Motor neuron (in vitro differentiated cells): ENCODE results near the gene FCRL5. TPM values are rescaled to one million over a fixed set of nuclear protein-coding genes. Genes with fewer than 3 reads are reported as not detected.
A peak's percentile ranks its signal among the peaks of the same experiment; 100 is the strongest.

Experiments
- ATAC-seq, 8 experiments: fragments of 200-7000 bp; cut with Tn5 transposase; replicated peaks in 6 of 8; 2 replicates each; pipeline ENCODE4 v1.8.0; 2021; ENCODE audit warnings: mild to moderate bottlenecking in 8 of 8, moderate library complexity in 8 of 8
- H3K27ac ChIP-seq, 2 donors: fragments of 250-450 bp; sonication (Bioruptor Pico); 2 replicates each; pipeline ENCODE4 v1.9.0; 2021; ENCODE audit warnings: antibody characterized with exemption in 2 of 2, mild to moderate bottlenecking in 2 of 2, moderate library complexity in 1 of 2
- H3K4me1 ChIP-seq, 2 donors: fragments of 250-450 bp; sonication (Bioruptor Pico); replicated peaks in 1 of 2; 2 replicates each; pipeline ENCODE4 v1.6.1; 2021; ENCODE audit warnings: antibody characterized with exemption in 2 of 2, mild to moderate bottlenecking in 2 of 2, moderate library complexity in 1 of 2
- H3K4me3 ChIP-seq, 5 donors: fragments of 250-450 bp; sonication (Bioruptor Pico); 2 replicates each; pipeline ENCODE4 v1.9.0; 2021; ENCODE audit warnings: antibody characterized with exemption in 5 of 5, mild to moderate bottlenecking in 5 of 5, moderate library complexity in 4 of 5
- WGBS, 10 experiments: fragments of 450-650 bp; shearing (Covaris generic); methylation state at CpG; one replicate each; pipeline ENCODE4 v1.0.0; 2022; 5-methylcytosine and 5-hydroxymethylcytosine counted together
- in situ Hi-C, 9 experiments: fragments of 400-800 bp; cut with MboI; loops; one replicate each; pipeline ENCODE4 v1.15.0; 2021; ENCODE audit warnings: low sequenced_read_pairs in 9 of 9, low pct_unique_long_range_greater_than_20kb in 2 of 9; ENCODE audit not compliant: unreplicated experiment in 9 of 9
- total RNA-seq, 8 experiments: library from RNA; unstranded; fragments of 300-600 nt; gene quantifications; 2 replicates each; pipeline versions ENCODE4 v1.2.3 to v1.2.4, GENCODE V29; 2022

FCRL5 gene
- total RNA-seq, 8 experiments from 2014 or later = 0.05 to 1.3 (median 0.18) TPM; not detected in 2

DNA sequence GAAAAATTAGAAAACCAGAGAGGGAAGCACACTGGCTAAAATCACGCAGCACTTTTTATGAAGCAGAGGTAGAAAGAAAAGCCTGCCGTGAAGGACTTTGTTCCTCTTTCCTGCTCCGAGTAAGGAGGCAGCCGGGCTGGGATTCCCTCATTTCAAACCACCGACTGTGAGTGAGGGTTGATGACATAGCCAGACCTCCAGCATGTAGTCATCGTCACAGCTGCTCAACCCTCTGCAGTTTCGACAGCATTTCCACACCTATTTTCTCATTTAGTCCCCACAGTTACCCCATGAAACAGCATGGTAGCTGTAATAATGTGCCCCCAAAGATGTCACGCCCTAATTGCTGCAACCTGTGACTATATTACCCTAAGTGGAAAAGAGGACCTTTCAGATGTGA, 35.3 kb downstream of the FCRL5 start:
- Histone ChIP-seq H3K4me1 (no peaks in the 10 kb centered on the region), H3K27ac (no peak overlapping the region), H3K4me3 (no peak overlapping the region)
- WGBS, 10 experiments = 20 to 84% (median 70%) methylated on average over 1 to 8 of the region's 8 CpGs; no CpG with 5 or more reads in 1 of the 10 experiments
- no peak for ATAC-seq
- in situ Hi-C loops = no loop called here

DNA sequence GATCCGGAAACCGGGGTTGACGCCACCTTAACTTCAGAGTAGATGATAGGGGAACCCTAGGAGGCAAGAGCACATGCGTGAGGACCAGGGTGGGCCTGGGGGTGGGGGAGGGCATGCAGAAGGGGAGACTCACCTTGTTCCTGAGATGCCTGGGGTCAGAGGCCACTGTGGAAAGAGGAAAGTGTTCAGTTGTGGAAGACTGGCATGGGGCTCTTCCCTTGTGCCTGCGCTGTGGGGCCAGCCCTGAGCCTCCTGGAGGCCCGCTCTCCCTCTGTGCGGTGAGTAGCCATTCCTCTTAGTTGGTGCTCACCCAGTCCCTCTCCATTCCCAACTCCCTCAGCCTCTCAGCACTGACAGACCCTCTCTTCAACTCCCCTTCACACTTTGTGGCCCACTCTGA, 36.6 kb downstream of the FCRL5 start:
- ATAC-seq = no peak
- in situ Hi-C loops = no loop called here
- Histone ChIP-seq H3K4me3 (no peak overlapping the region), H3K27ac (no peak overlapping the region), H3K4me1 (no peaks in the 10 kb centered on the region)
- 69 to 93% (median 80%) methylated on average over 1 to 5 of the region's 7 CpGs; no CpG with 5 or more reads in 5 of the 10 experiments for WGBS, 10 experiments

DNA sequence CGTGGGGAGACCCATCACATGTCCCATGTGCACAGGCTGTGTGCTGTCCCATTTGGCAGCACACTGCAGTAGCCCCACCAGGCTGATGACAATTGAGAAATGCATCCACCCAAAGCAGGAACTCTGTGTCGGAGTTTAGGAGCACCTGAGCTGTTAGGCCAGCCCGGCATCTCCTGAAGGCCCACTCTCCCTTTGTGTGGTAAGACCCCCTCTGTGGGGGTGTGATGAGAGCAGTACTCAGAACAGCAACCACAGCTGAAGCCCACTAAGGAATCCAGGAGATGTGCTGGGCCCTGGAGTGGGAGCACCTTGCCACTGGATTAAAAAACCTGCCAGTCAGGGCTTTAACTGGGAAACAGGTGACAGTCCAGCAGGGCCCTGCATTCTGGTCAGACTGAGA, 37.2 kb downstream of the FCRL5 start:
- Histone ChIP-seq H3K4me1 (no peaks in the 10 kb centered on the region), H3K27ac (no peak overlapping the region), H3K4me3 (no peak overlapping the region)
- ATAC-seq = no peak
- in situ Hi-C loops = no loop called here
- 60 to 100% (median 75%) methylated on average over 1 to 2 of the region's 3 CpGs; no CpG with 5 or more reads in 5 of the 10 experiments for WGBS, 10 experiments

DNA sequence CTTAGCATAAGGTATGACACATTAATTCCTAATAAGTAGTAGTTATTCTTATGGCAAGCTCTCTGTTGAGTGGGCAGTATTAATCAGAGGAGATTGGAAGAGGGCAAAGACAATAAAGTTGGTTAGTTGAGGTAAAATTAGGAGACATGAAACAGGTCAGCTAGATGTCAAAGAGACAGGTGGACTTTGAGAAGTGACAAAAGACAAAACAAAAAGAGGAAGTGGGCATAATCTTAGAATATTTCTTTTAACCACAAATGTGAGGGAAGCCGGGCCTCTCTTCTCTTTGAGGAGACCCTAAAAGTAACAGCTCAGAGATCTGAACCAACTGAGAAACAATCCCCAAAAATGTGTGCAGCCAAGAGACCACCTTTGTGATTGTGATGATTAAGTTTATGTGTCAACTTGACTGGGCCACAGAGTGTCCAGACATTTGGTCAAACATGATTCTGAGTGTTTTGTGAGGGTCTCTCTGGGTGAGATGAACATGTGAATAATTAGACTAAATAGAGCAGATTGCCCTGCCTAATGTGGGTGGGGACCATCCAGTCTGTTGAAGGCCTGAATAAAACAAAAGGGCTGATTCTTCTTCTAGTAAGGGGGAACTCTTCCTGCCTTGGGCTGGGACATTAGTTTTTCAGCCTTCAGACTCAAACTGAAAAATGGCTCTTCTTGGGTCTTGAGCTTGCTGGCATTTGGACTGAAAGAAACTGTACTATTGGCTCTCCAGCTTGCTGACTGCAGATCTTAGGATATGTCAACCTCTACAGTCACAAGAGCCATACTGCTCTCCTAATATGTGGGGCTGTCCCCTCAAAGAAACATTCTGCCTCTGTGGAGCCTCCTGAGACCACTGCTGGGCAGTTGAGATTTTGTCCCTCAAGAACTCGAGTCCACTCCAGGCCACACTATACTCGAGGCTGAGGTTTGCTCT, 40.0 kb downstream of the FCRL5 start:
- in situ Hi-C loops = no loop called here

DNA sequence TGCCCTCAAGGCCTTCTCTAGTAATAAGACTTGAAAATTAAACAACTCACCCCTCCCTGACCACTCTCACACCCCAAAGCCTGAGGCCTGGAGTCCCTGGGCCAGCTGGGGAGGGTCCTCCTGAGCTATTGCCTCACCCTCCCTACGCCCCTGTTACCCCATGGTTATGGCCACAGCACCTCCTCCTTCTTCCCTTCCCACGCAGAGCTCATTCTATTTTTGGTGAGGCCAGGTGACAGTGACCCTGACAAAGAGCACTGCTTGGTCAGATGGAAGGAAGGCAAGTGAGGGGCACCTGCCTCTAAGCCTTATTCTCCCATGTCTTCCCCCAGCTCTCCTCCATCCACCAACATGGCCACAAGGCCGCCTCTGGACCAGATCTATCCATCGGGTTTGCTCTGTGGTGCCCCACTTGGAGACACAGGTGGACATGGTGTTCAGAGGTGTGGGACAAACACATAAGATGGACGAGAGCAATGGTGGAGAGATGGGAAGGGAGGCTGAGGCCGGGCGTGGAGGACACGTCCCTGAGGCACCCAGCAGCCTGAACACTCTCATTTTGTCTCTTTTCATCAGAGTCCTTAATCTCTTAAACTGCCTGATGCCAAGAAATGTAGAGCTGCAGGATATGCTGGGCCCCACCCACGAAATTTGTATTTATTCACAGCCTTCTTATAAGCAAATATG, 42.6 kb downstream of the FCRL5 start:
- peak in 2 of 8 experiments; percentile 6 to 10 for ATAC-seq
- Histone ChIP-seq H3K4me3 (no peak overlapping the region), H3K4me1 (no peaks in the 10 kb centered on the region), H3K27ac (no peak overlapping the region)
- 0 to 91% (median 75%) methylated on average over 2 to 9 of the region's 9 CpGs; no CpG with 5 or more reads in 1 of the 10 experiments for WGBS, 10 experiments
- in situ Hi-C loops = no loop called here

More for the DNA sequence above, 40.0 kb downstream of the FCRL5 start:
- Histone ChIP-seq H3K27ac (no peak overlapping the region), H3K4me3 (no peak overlapping the region), H3K4me1 (no peaks in the 10 kb centered on the region)
- 0 to 92% (median 72%) methylated on average over 1 to 3 of the region's 3 CpGs; no CpG with 5 or more reads in 2 of the 10 experiments for WGBS, 10 experiments
- no peak for ATAC-seq

DNA sequence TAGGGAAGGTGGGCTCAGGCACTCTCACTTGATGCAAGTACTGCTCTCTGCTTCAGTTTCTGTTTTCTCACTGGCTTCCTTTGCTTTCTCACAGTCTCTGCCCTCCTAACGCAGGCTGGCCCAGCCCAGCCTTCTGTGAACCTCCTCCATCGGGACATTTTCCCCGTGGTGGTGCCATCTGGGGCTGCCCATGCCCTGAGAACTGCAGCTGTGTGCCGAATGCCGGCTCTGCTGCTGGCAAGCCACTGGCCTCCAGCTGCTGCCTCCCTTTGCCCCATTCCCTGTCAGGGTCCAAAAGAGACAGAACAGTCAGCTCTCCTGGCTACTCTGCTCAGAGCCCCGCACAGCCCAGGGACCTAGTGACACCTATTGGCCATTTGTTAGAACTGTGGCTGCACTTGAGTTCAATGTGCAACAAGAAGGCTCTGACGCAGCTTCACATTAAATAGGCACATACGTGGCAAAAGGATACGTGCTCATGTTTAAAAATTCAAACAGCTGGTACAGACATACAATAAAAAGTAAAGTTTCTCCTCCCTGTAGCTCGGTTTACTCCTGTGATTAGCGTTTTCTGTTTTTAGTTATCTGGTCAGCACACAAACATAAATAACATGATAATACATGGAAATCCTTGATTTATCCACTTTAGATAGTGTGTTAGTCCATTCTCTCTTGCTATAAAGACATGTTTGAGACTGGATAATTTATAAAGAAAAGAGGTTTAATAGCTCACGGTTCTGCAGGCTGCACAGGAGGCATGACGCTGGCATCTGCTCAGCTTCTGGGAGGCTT, 46.6 kb downstream of the FCRL5 start:
- in situ Hi-C loops = no loop called here
- peak; percentile 75 to 99 (median 94) for ATAC-seq
- 0 to 63% (median 42%) methylated on average over 2 to 13 of the region's 13 CpGs for WGBS, 10 experiments
- Histone ChIP-seq H3K27ac (no peak overlapping the region), H3K4me1 (no peaks in the 10 kb centered on the region), H3K4me3 (no peak overlapping the region)

DNA sequence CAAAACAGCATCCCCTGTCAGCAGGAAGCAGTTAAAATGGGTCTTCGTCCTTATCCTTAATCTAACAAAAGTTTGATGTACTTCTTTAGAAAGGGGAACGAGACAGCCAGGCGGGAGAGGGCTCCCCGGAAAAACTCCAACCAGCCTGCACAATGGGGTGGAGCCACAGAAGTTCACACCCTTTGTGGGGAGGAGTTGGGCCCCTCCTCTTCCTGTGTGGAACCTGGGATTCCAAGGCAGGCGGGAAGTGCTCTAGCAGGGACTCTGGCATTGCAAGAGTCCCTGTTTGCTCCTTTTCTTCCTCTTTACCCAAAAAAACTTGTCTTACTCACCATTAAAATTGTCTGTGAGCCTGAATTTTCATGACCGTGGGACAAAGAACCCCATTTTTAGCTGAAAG, 47.7 kb downstream of the FCRL5 start:
- in situ Hi-C loops = no loop called here
- Histone ChIP-seq H3K27ac (no peak overlapping the region), H3K4me3 (no peak overlapping the region), H3K4me1 (no peaks in the 10 kb centered on the region)
- ATAC-seq = no peak
- 25 to 94% (median 73%) methylated on average over 1 to 4 of the region's 6 CpGs; no CpG with 5 or more reads in 2 of the 10 experiments for WGBS, 10 experiments

DNA sequence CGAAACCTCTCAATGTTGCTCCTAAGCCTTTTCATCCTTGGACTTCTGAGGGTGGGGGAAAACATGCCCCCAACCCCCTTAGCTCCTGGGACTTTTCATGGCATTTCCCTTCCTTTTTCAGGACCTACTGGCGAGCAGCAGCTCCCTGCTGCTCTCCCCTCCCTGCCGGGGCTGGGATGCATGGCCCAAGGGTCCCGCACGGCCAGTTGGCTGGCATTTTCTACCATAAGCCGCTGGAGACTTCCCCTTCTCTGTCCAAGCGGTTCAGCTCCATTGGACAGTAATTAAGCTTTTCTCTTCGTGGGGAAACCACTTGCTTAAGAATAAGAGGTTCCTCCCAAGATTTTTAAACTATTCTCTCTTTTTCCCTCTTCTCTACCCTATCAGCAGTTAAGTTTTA, 52.8 kb downstream of the FCRL5 start:
- H3K4me3 ChIP-seq = no peak overlapping the region
- H3K27ac ChIP-seq = no peak overlapping the region
- no peaks in the 10 kb centered on the region for H3K4me1 ChIP-seq
- in situ Hi-C loops = loop anchor here in 6 of 9 experiments (25.0 kb wide), 4 partner anchors 287 to 412 kb away; partner anchors contain the start of gene ETV3L (in 1 of the 6)
- WGBS, 10 experiments = 43 to 94% (median 79%) methylated on average over 3 to 6 of the region's 8 CpGs; no CpG with 5 or more reads in 2 of the 10 experiments
- ATAC-seq = no peak

DNA sequence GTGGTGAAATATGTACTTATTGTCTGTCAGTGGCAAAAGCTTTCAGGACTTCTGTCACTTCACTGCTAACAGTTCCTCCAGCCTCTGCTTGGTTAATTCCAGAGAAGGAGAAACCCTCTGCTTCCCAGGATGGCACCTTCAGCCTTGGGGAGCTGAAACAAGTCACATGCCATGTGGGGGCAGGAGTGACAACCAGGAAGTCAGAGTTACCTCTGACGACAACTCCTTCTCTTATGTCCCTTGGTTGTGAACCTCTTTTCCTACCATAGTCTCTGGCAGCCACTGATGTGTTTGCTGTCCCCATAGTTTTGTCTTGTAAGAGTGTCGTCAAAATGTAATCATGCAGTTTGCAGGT, 53.6 kb downstream of the FCRL5 start:
- Histone ChIP-seq H3K4me3 (no peak overlapping the region), H3K4me1 (no peaks in the 10 kb centered on the region), H3K27ac (no peak overlapping the region)
- ATAC-seq = no peak
- 14 to 100% (median 80%) methylated on average over 1 to 2 of the region's 2 CpGs; no CpG with 5 or more reads in 4 of the 10 experiments for WGBS, 10 experiments
- in situ Hi-C loops = loop anchor here in 6 of 9 experiments (25.0 kb wide), 4 partner anchors 286 to 411 kb away; partner anchors contain the start of gene ETV3L (in 1 of the 6)

DNA sequence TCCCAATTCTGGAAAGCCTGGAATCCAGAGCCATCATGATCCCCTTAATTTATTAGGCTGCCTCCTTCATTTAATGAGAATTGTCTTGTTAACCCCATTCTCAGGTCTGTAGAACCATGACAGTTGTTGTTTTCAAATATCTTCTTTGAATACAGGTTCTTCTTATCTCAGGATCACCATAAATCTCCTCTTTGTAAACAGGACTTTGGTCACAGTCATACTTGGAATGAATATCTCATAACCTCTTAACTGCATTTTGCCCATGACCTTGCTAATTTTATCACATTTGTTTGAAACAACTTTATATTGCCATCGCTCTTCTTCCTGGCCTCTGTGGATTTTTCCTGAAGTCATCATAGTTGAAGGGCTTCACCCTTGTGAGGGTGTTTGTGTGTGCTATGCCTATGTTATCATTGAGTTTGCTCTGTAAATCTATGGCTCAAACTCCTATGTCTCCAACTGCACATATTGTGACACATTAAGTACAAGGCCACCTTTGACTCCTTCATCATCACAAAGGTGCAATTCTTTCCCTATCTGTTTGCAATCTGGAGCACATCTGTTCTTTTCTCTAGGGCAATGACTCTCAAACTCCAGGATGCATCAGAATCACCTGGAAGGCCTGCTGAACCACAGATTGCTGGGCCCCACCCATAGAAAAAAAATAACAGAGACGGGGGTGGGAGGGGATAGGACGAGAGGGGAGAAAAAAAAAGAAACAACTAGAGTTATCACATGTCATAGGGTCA, 54.2 kb downstream of the FCRL5 start:
- in situ Hi-C loops = loop anchor here in 6 of 9 experiments (25.0 kb wide), 4 partner anchors 286 to 411 kb away; partner anchors contain the start of gene ETV3L (in 1 of the 6)
- WGBS, 10 experiments = 0 to 100% (median 75%) methylated on average over 1 to 3 of the region's 3 CpGs; no CpG with 5 or more reads in 2 of the 10 experiments
- Histone ChIP-seq H3K27ac (no peak overlapping the region), H3K4me1 (no peaks in the 10 kb centered on the region), H3K4me3 (no peak overlapping the region)
- no peak for ATAC-seq

DNA sequence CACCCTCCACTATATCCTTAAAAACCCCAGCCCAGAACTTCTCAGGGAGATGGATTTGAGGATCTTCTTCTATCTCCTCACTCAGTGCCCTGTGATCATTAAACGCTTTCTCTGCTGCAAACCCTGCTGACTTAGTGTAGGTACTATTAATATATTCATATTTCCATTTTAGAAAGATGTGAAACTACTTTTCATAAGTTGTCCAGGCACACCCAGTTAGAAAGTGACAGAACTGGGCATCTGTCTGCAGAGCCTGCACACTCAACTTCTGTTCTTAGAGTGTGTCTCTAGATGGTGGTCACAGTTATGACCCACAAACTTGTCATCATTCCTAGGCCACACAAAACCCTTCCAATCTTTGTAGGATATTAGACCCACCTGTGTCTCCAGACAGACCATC, 55.0 kb downstream of the FCRL5 start:
- Histone ChIP-seq H3K4me1 (no peaks in the 10 kb centered on the region), H3K4me3 (no peak overlapping the region), H3K27ac (no peak overlapping the region)
- in situ Hi-C loops = loop anchor here in 6 of 9 experiments (25.0 kb wide), 4 partner anchors 285 to 410 kb away; partner anchors contain the start of gene ETV3L (in 1 of the 6)
- ATAC-seq = no peak
- WGBS, 10 experiments = 25 to 100% (median 83%) methylated on average over 1 of the region's 1 CpG; no CpG with 5 or more reads in 1 of the 10 experiments

DNA sequence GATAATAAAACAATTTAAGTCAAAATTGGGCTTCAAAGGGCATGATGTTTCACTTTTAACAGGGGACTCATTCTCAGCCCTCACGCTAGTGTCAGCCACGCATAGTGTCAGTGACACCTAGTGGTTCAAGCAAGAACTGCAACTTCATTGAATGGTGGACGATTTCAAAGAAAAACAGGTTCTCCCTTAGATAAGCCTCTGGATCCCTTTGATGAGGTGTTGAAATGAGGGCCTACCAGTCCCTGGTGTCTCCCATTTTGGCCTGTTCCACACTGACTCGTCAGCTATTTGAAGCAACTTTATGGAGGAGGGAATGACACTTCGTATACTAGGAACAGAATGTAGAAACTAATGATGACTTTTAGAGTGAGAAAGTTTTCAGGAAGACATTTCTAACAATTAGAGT, 56.2 kb downstream of the FCRL5 start:
- WGBS, 10 experiments = 0 to 50% (median 23%) methylated on average over 2 to 5 of the region's 5 CpGs; no CpG with 5 or more reads in 1 of the 10 experiments
- in situ Hi-C loops = loop anchor here in 6 of 9 experiments (25.0 kb wide), 4 partner anchors 284 to 409 kb away; partner anchors contain the start of gene ETV3L (in 1 of the 6)
- Histone ChIP-seq H3K4me3 (no peak overlapping the region), H3K27ac (no peak overlapping the region), H3K4me1 (no peaks in the 10 kb centered on the region)
- peak; percentile 36 to 75 (median 58) for ATAC-seq
